Heart left ventricle (tissue), 16 donors: ENCODE measurements around the gene CCDC92B. TPM values are rescaled to one million over a fixed set of nuclear protein-coding genes. Genes with fewer than 3 reads are reported as not detected.
A peak's percentile ranks its signal among the peaks of the same experiment; 100 is the strongest.

Source experiments
- ATAC-seq, 4 donors: fragments of 200-7000 bp; cut with Tn5 transposase; one replicate each; pipeline ENCODE4 v1.9.1; 2020 to 2022; ENCODE audit warnings: moderate library complexity in 4 of 4, mild to moderate bottlenecking in 3 of 4, moderate number of reproducible peaks in 1 of 4
- DNase-seq, 5 donors: peaks; one replicate each; pipeline ENCODE4 v3.0.0-alpha.2; 2020
- H3K27ac ChIP-seq, 12 donors: fragments of 200-600 bp; sonication (generic) in 4 of 12; one replicate each; pipeline versions ENCODE4 v1.5.0 to v1.8.0; 2016 to 2022; ENCODE audit warnings: mild to moderate bottlenecking in 2 of 12
- H3K27me3 ChIP-seq, 9 donors: fragments of 200-600 bp; sonication (generic) in 2 of 9; one replicate each; pipeline versions ENCODE4 v1.5.1 to v1.8.0; 2016 to 2022; ENCODE audit warnings: mild to moderate bottlenecking in 3 of 9
- H3K36me3 ChIP-seq, 9 donors: fragments of 200-600 bp; sonication (generic) in 2 of 9; one replicate each; pipeline versions ENCODE4 v1.5.0 to v1.8.0; 2018 to 2022; ENCODE audit warnings: mild to moderate bottlenecking in 2 of 9
- H3K4me1 ChIP-seq, 12 donors: fragments of 200-600 bp; sonication (generic) in 4 of 12; one replicate each; pipeline versions ENCODE4 v1.5.0 to v1.8.0; 2016 to 2022; ENCODE audit warnings: mild to moderate bottlenecking in 3 of 12
- H3K4me3 ChIP-seq, 12 donors: fragments of 200-600 bp; sonication (generic) in 4 of 12; one replicate each; pipeline versions ENCODE4 v1.5.0 to v1.8.0; 2017 to 2022; ENCODE audit warnings: mild to moderate bottlenecking in 9 of 12, moderate library complexity in 4 of 12
- H3K9me3 ChIP-seq, 12 donors: fragments of 200-600 bp; sonication (generic) in 4 of 12; one replicate each; pipeline versions ENCODE4 v1.5.0 to v1.8.0; 2016 to 2022; ENCODE audit warnings: mild to moderate bottlenecking in 1 of 12
- CTCF ChIP-seq, 12 donors: fragments of 200-600 bp; sonication (generic) in 4 of 12; IDR thresholded peaks; one replicate each; pipeline versions ENCODE4 v1.5.0 to v1.8.0; 2018 to 2022; ENCODE audit warnings: antibody characterized with exemption in 12 of 12, mild to moderate bottlenecking in 5 of 12
- POLR2A ChIP-seq, 2 donors: fragments of 450-650 bp; IDR thresholded peaks; one replicate each; pipeline ENCODE4 v1.6.1; 2017; ENCODE audit warnings: antibody characterized with exemption in 2 of 2, mild to moderate bottlenecking in 2 of 2, moderate library complexity in 2 of 2
- WGBS, 4 donors: extraction: QIAGEN DNeasy Blood & Tissue Kit in 2 of 4; methylation state at CpG; one replicate each; pipeline versions ENCODE4 v1.1.5 to v1.1.7; 2013 to 2018; 5-methylcytosine and 5-hydroxymethylcytosine counted together
- intact Hi-C, 10 donors: fragments of 100-400 bp; cut with DNase I; formaldehyde crosslinking; loops; one replicate each; pipeline versions ENCODE4 v1.11.1 to v1.14.2; 2022
- polyA plus RNA-seq, 2 donors: library from polyadenylated mRNA; stranded (reverse); fragments of 200-250 nt; gene quantifications; one replicate each; pipeline ENCODE4 v1.2.3, GENCODE V29; 2013
- total RNA-seq, 9 donors: library from RNA; depleted of rRNA in 2 of 9; stranded (reverse); fragments of >200 nt in 2 of 9; fragmentation: NEBNext Ultra II Directional in 3 of 9; extraction: Animal tissue kit (Norgen Biotek cat#: 25700) in 3 of 9; gene quantifications; one replicate each; pipeline versions ENCODE4 v1.1.0 to v1.2.4, GENCODE V29; 2016 to 2023
- donor health status: ischemic (EF 13 %, LVEDD 7.1; RV severe dilation, severe dysfunction).
- donor health status: healthy with polysubstance abuse.
- donor health status: DM: no; HTN: yes; CAD: no.
- donor health status: DM: no; HTN: no; CAD: no.
- donor health status: ischemic (EF 25% LVEDD 6.9; RV normal size, moderate dysfunction).
- donor health status: ischemic (EF 25% LVEDD 5.7; RV mildly dilated, moderate dysfunction).
- donor health status: healthy.
- donor health status: DM: yes; HTN: yes; CAD: no.
- donor health status: ischemic (EF 35%, LVEDD 5.7; RV mildly dilated, moderate dysfunction).
- donor health status: nonischemic (EF 11% LVEDD 7.7; RV severe dilation, severe dysfunction).
- donor health status: DM: yes; HTN: yes; CAD: no.
- donor health status: PGD.
- donor health status: ischemic (EF 29% LVEDD 5.4; RV normal size, mild dysfunction).
- donor health status: nonischemic (EF 23%, LVEDD 6.1; RV moderate dilation, normal function).

CCDC92B gene
- total and polyA plus RNA-seq, 11 donors, result 0.03 to 0.44 (median 0.18) TPM; not detected in 3

GRCh38 chr17:2797226-2797625, 47.8 kb upstream of the CCDC92B start:
- intact Hi-C loops, result no loop called here
- Histone ChIP-seq H3K9me3 (no peaks in the 10 kb centered on the region), H3K4me3 (peak overlapping the region in 3 of 12 donors; percentile 28 to 61 (median 38)), H3K36me3 (no peaks in the 10 kb centered on the region), H3K27ac (peak overlapping the region in 1 of 12 donors; percentile 4), H3K27me3 (peaks cover 0 to 20% (median 0%) of the 10 kb centered on the region in 9 donors), H3K4me1 (peaks cover 0 to 54% (median 2%) of the 10 kb centered on the region in 12 donors)
- 68 to 78% (median 71%) methylated on average over 15 of the region's 15 CpGs for WGBS, 4 donors
- ATAC-seq, result no peak
- DNase-seq, result no peak
- no peak for TF ChIP-seq CTCF (IDR thresholded peaks at IDR 0.05)
- no peak for TF ChIP-seq POLR2A (IDR thresholded peaks at IDR 0.05)

GRCh38 chr17:2796164-2797125, 47.0 kb upstream of the CCDC92B start, which contains the start of gene RAP1GAP2:
Gene RAP1GAP2 (plus strand): TSS chr17:2796438. CDS start chr17:2796528, 90 bp downstream.
- peak within 1 kb of the TSS in 7 of 12 donors; percentile 15 to 61 (median 28) for H3K4me3 ChIP-seq
- peaks cover 0 to 61% (median 2%) of the 10 kb centered on the region in 12 donors for H3K4me1 ChIP-seq

GRCh38 chr17:2795441-2796163, 46.1 kb upstream of the CCDC92B start:
- Histone ChIP-seq H3K4me3 (peak overlapping the region in 6 of 12 donors; percentile 3 to 61 (median 28)), H3K4me1 (peaks cover 0 to 69% (median 2%) of the 10 kb centered on the region in 12 donors), H3K36me3 (no peaks in the 10 kb centered on the region), H3K27me3 (peaks cover 0 to 31% (median 0%) of the 10 kb centered on the region in 9 donors), H3K9me3 (no peaks in the 10 kb centered on the region), H3K27ac (peak overlapping the region in 1 of 12 donors; percentile 46)
- ATAC-seq, result no peak
- intact Hi-C loops, result no loop called here
- DNase-seq, result no peak
- 78 to 84% (median 83%) methylated on average over 15 to 28 of the region's 28 CpGs for WGBS, 4 donors
- TF ChIP-seq POLR2A (IDR thresholded peaks at IDR 0.05) (no peak), CTCF (IDR thresholded peaks at IDR 0.05) (no peak)

More at GRCh38 chr17:2796164-2797125, 47.0 kb upstream of the CCDC92B start, which contains the start of gene RAP1GAP2:
- ATAC-seq (peak; percentile 14 to 79 (median 52)), DNase-seq (peak; percentile 47 to 87 (median 71))
- intact Hi-C loops, result no loop called here
- Histone ChIP-seq H3K36me3 (no peaks in the 10 kb centered on the region), H3K27me3 (peaks cover 0 to 22% (median 0%) of the 10 kb centered on the region in 9 donors), H3K27ac (peak within 1 kb of the TSS in 1 of 12 donors; percentile 46), H3K9me3 (no peaks in the 10 kb centered on the region)
- TF ChIP-seq POLR2A (IDR thresholded peaks at IDR 0.05) (no peak), CTCF (IDR thresholded peaks at IDR 0.05) (no peak)
- WGBS, 4 donors, result 66 to 74% (median 71%) methylated on average over 30 to 39 of the region's 39 CpGs
